Naive thymus-derived CD4-positive, alpha-beta T cell (primary cell): Measurements from ENCODE around the gene BCL2L1. TPM values are rescaled to one million over a fixed set of nuclear protein-coding genes. Genes with fewer than 3 reads are reported as not detected.

Source experiments
- ATAC-seq: fragments of 150-1000 bp; cut with Tn5 transposase; 2 replicates; pipeline ENCODE4 v1.10.0; 2021; ENCODE audit warnings: mild to moderate bottlenecking, moderate library complexity
- CTCF ChIA-PET: fragments of 350-600 bp; sonication (Branson Sonifier 250); formaldehyde crosslinking; loops from one replicate; lab custom pipeline; 2021; ENCODE audit warnings: antibody characterized with exemption; lab: Charles Lee
- POLR2A ChIA-PET: fragments of 350-600 bp; sonication (Branson Sonifier 250); formaldehyde crosslinking; loops from one replicate; lab custom pipeline; 2021; ENCODE audit warnings: antibody characterized with exemption, inconsistent platforms; lab: Charles Lee
- DNase-seq, 9 donors: peaks; one replicate each; pipeline versions ENCODE4 v3.0.0 to v3.0.0-alpha.2; 2020 to 2022; ENCODE audit warnings: mixed read lengths in 1 of 9
- H3K27ac ChIP-seq: one replicate; pipeline ENCODE4 v1.7.0; 2013; ENCODE audit warnings: mild to moderate bottlenecking, low read depth, low read length, moderate library complexity
- H3K27me3 ChIP-seq, 2 donors: one replicate each; pipeline ENCODE4 v1.7.0; 2013; ENCODE audit warnings: low read length in 2 of 2, mild to moderate bottlenecking in 2 of 2, moderate library complexity in 2 of 2; ENCODE audit not compliant: control insufficient read depth in 2 of 2, insufficient read depth in 2 of 2
- H3K36me3 ChIP-seq, 3 experiments: 1 replicate in 2 of 3; 2 replicates in 1 of 3; pipeline ENCODE4 v1.7.0; 2013; ENCODE audit warnings: low read length in 3 of 3, mild to moderate bottlenecking in 3 of 3, moderate library complexity in 1 of 3; ENCODE audit not compliant: insufficient read depth in 3 of 3, control insufficient read depth in 2 of 3
- H3K4me1 ChIP-seq, 2 donors: one replicate each; pipeline ENCODE4 v1.7.0; 2013; ENCODE audit warnings: low read length in 2 of 2, mild to moderate bottlenecking in 2 of 2, moderate library complexity in 1 of 2; ENCODE audit not compliant: control insufficient read depth in 2 of 2, insufficient read depth in 2 of 2
- H3K4me3 ChIP-seq: 2 replicates; pipeline ENCODE4 v1.7.0; 2013; ENCODE audit warnings: mild to moderate bottlenecking, low read length
- H3K9me3 ChIP-seq, 3 experiments: 1 replicate in 2 of 3; 2 replicates in 1 of 3; pipeline ENCODE4 v1.7.0; 2013; ENCODE audit warnings: low read length in 3 of 3; ENCODE audit not compliant: control insufficient read depth in 2 of 3
- H3K27ac Mint-ChIP-seq, 9 donors: one replicate each; pipeline ENCODE4 v1.8.0; 2020 to 2022; ENCODE audit warnings: mixed read lengths in 9 of 9, mild to moderate bottlenecking in 8 of 9, moderate library complexity in 5 of 9, inconsistent platforms in 2 of 9
- H3K27me3 Mint-ChIP-seq, 5 donors: one replicate each; pipeline ENCODE4 v1.8.0; 2021 to 2022; ENCODE audit warnings: mixed read lengths in 5 of 5, mild to moderate bottlenecking in 1 of 5
- H3K36me3 Mint-ChIP-seq, 5 donors: one replicate each; pipeline ENCODE4 v1.8.0; 2020 to 2022; ENCODE audit warnings: mixed read lengths in 5 of 5, mild to moderate bottlenecking in 3 of 5, inconsistent platforms in 1 of 5
- H3K4me1 Mint-ChIP-seq, 7 donors: one replicate each; pipeline ENCODE4 v1.8.0; 2020 to 2022; ENCODE audit warnings: mixed read lengths in 7 of 7, mild to moderate bottlenecking in 3 of 7, inconsistent platforms in 1 of 7
- H3K4me3 Mint-ChIP-seq, 10 donors: one replicate each; pipeline ENCODE4 v1.8.0; 2020 to 2022; ENCODE audit warnings: mild to moderate bottlenecking in 10 of 10, mixed read lengths in 10 of 10, moderate library complexity in 6 of 10, inconsistent platforms in 2 of 10
- H3K9me3 Mint-ChIP-seq, 11 donors: one replicate each; pipeline ENCODE4 v1.8.0; 2020 to 2022; ENCODE audit warnings: mixed read lengths in 11 of 11, mild to moderate bottlenecking in 4 of 11, inconsistent platforms in 1 of 11, moderate library complexity in 1 of 11
- intact Hi-C, 2 donors: fragments of 100-400 bp; cut with micrococcal nuclease; formaldehyde crosslinking; loops; one replicate each; pipeline ENCODE4 v1.15.1; 2023
- polyA plus RNA-seq, 2 donors: library from polyadenylated mRNA; unstranded; fragments of 300-500 nt; fragmentation: Illumina TruSeq; gene quantifications; one replicate each; pipeline ENCODE4 v1.2.3, GENCODE V29; 2021
- total RNA-seq, 6 experiments: library from RNA in 5 of 6; stranded (reverse) in 5 of 6; gene quantifications; 1 replicate in 5 of 6; 2 replicates in 1 of 6; pipeline ENCODE4 v1.2.3 and lab custom pipeline; 2021 to 2026

Gene BCL2L1
- total and polyA plus RNA-seq, 7 experiments from 2014 or later: 11.5 to 111 (median 15.6) TPM

GRCh38 chr20:31759836-31760518, 37.3 kb upstream of the BCL2L1 start:
- Mint-ChIP-seq H3K36me3 (peaks cover 0 to 42% (median 0%) of the 10 kb centered on the region in 5 donors), H3K27me3 (no peaks in the 10 kb centered on the region), H3K4me1 (peaks cover 0 to 30% (median 0%) of the 10 kb centered on the region in 7 donors), H3K9me3 (no peaks in the 10 kb centered on the region), H3K4me3 (no peak overlapping the region), H3K27ac (no peak overlapping the region)
- Histone ChIP-seq H3K4me1 (no peaks in the 10 kb centered on the region), H3K27me3 (no peaks in the 10 kb centered on the region), H3K27ac (no peak overlapping the region), H3K4me3 (no peak overlapping the region), H3K36me3 (no peaks in the 10 kb centered on the region), H3K9me3 (no peaks in the 10 kb centered on the region)
- DNase-seq: no peak
- POLR2A ChIA-PET: interaction anchor here (1.1 kb wide), 1 partner anchor 9 kb away, joined by 4 read pairs; no protein-coding TSS in a partner anchor
- intact Hi-C loops: no loop called here
- CTCF ChIA-PET: interaction anchor here (0.5 kb wide), 1 partner anchor 20 kb away, joined by 3 read pairs; no protein-coding TSS in a partner anchor
- ATAC-seq: no peak

- Histone ChIP-seq H3K9me3 (no peaks in the 10 kb centered on the region), H3K27ac (no peak overlapping the region), H3K4me3 (no peak overlapping the region), H3K4me1 (no peaks in the 10 kb centered on the region), H3K36me3 (no peaks in the 10 kb centered on the region), H3K27me3 (no peaks in the 10 kb centered on the region)
- Mint-ChIP-seq H3K27ac (peak overlapping the region in 2 of 9 donors; percentile 18 to 51), H3K9me3 (no peaks in the 10 kb centered on the region), H3K4me1 (peaks cover 0 to 28% (median 0%) of the 10 kb centered on the region in 7 donors), H3K4me3 (no peak overlapping the region), H3K36me3 (peaks cover 0 to 42% (median 0%) of the 10 kb centered on the region in 5 donors), H3K27me3 (no peaks in the 10 kb centered on the region)
- ATAC-seq (no peak), DNase-seq (no peak)
- intact Hi-C loops: no loop called here
- ChIA-PET CTCF (no interaction called here), POLR2A (no interaction called here)
These were observed 36.3 kb upstream of the BCL2L1 start for GRCh38 chr20:31758991-31759390.

- H3K27me3 ChIP-seq: no peaks in the 10 kb centered on the region
- CTCF ChIA-PET: no interaction called here
- peaks cover 0 to 28% (median 0%) of the 10 kb centered on the region in 7 donors for H3K4me1 Mint-ChIP-seq
- no peaks in the 10 kb centered on the region for H3K4me1 ChIP-seq
- H3K27me3 Mint-ChIP-seq: no peaks in the 10 kb centered on the region
- no peak for DNase-seq
- H3K9me3 Mint-ChIP-seq: no peaks in the 10 kb centered on the region
- H3K36me3 Mint-ChIP-seq: peaks cover 0 to 42% (median 0%) of the 10 kb centered on the region in 5 donors
- H3K36me3 ChIP-seq: no peaks in the 10 kb centered on the region
- POLR2A ChIA-PET: no interaction called here
- no peak overlapping the region for H3K27ac Mint-ChIP-seq
- no peak overlapping the region for H3K4me3 ChIP-seq
- H3K4me3 Mint-ChIP-seq: no peak overlapping the region
- H3K27ac ChIP-seq: no peak overlapping the region
- no peaks in the 10 kb centered on the region for H3K9me3 ChIP-seq
- no peak for ATAC-seq
- intact Hi-C loops: no loop called here
These were observed 35.9 kb upstream of the BCL2L1 start for GRCh38 chr20:31758521-31758920.

GRCh38 chr20:31757254-31757653, 34.6 kb upstream of the BCL2L1 start:
- H3K4me3 Mint-ChIP-seq: no peak overlapping the region
- H3K27me3 Mint-ChIP-seq: no peaks in the 10 kb centered on the region
- Histone ChIP-seq H3K27ac (no peak overlapping the region), H3K4me3 (no peak overlapping the region), H3K9me3 (no peaks in the 10 kb centered on the region), H3K36me3 (no peaks in the 10 kb centered on the region), H3K27me3 (no peaks in the 10 kb centered on the region), H3K4me1 (no peaks in the 10 kb centered on the region)
- ChIA-PET POLR2A (no interaction called here), CTCF (no interaction called here)
- DNase-seq (no peak), ATAC-seq (no peak)
- peaks cover 0 to 45% (median 0%) of the 10 kb centered on the region in 5 donors for H3K36me3 Mint-ChIP-seq
- no peak overlapping the region for H3K27ac Mint-ChIP-seq
- intact Hi-C loops: no loop called here
- peaks cover 0 to 33% (median 0%) of the 10 kb centered on the region in 7 donors for H3K4me1 Mint-ChIP-seq
- no peaks in the 10 kb centered on the region for H3K9me3 Mint-ChIP-seq

- Histone ChIP-seq H3K4me3 (no peak overlapping the region), H3K27me3 (no peaks in the 10 kb centered on the region), H3K36me3 (no peaks in the 10 kb centered on the region), H3K27ac (no peak overlapping the region), H3K4me1 (no peaks in the 10 kb centered on the region), H3K9me3 (no peaks in the 10 kb centered on the region)
- Mint-ChIP-seq H3K9me3 (no peaks in the 10 kb centered on the region), H3K4me3 (no peak overlapping the region), H3K4me1 (peaks cover 0 to 36% (median 0%) of the 10 kb centered on the region in 7 donors), H3K36me3 (peaks cover 0 to 32% (median 0%) of the 10 kb centered on the region in 5 donors), H3K27ac (peak overlapping the region in 1 of 9 donors; percentile 23), H3K27me3 (no peaks in the 10 kb centered on the region)
- ChIA-PET CTCF (interaction anchor here (1.5 kb wide), 1 partner anchor 11 kb away, joined by 4 read pairs; no protein-coding TSS in a partner anchor), POLR2A (interaction anchor here (1.0 kb wide), 1 partner anchor 10 kb away, joined by 4 read pairs; no protein-coding TSS in a partner anchor)
- DNase-seq (no peak), ATAC-seq (no peak)
- intact Hi-C loops: no loop called here
These were observed 28.5 kb upstream of the BCL2L1 start for GRCh38 chr20:31751126-31751525.

- peaks cover 0 to 34% (median 0%) of the 10 kb centered on the region in 5 donors for H3K36me3 Mint-ChIP-seq
- intact Hi-C loops: no loop called here
- H3K9me3 Mint-ChIP-seq: no peaks in the 10 kb centered on the region
- Histone ChIP-seq H3K27me3 (no peaks in the 10 kb centered on the region), H3K27ac (no peak overlapping the region), H3K9me3 (no peaks in the 10 kb centered on the region), H3K4me3 (no peak overlapping the region), H3K4me1 (no peaks in the 10 kb centered on the region), H3K36me3 (no peaks in the 10 kb centered on the region)
- no peaks in the 10 kb centered on the region for H3K27me3 Mint-ChIP-seq
- no peak overlapping the region for H3K4me3 Mint-ChIP-seq
- POLR2A ChIA-PET: interaction anchor here (0.6 kb wide), 1 partner anchor 65 kb away, joined by 3 read pairs; no protein-coding TSS in a partner anchor
- ATAC-seq: no peak
- H3K4me1 Mint-ChIP-seq: peaks cover 0 to 38% (median 0%) of the 10 kb centered on the region in 7 donors
- no peak for DNase-seq
- H3K27ac Mint-ChIP-seq: no peak overlapping the region
- CTCF ChIA-PET: no interaction called here
These were observed 26.6 kb upstream of the BCL2L1 start for GRCh38 chr20:31749223-31749622.
